Endothelial cell of umbilical vein (primary cell): Measurements from ENCODE around the gene CMIP.

Experiments
- CTCF ChIP-seq, 2 donors: IDR thresholded peaks; 1 replicate in 1 of 2; 2 replicates in 1 of 2; pipeline ENCODE4 v1.5.1; 2011; ENCODE audit warnings: low read length in 2 of 2, mild to moderate bottlenecking in 2 of 2, moderate library complexity in 2 of 2, control low read depth in 1 of 2, inconsistent platforms in 1 of 2, low read depth in 1 of 2; ENCODE audit not compliant: insufficient read depth in 1 of 2; ENCODE audit errors: extremely low read depth in 1 of 2
- EZH2 ChIP-seq: IDR thresholded peaks from 2 replicates; pipeline ENCODE4 v1.6.1; 2012; ENCODE audit warnings: borderline replicate concordance, low read depth, mild to moderate bottlenecking, moderate library complexity, low read length, inconsistent platforms; ENCODE audit not compliant: severe bottlenecking
- POLR2AphosphoS5 ChIP-seq: IDR thresholded peaks from 2 replicates; pipeline ENCODE4 v1.6.1; 2012; ENCODE audit warnings: low read depth, mild to moderate bottlenecking, control low read depth, low read length, moderate library complexity; ENCODE audit not compliant: insufficient read depth

- TF ChIP-seq EZH2 (no peak), POLR2AphosphoS5 (no peak), CTCF (IDR thresholded peaks at IDR 0.05; ENCODE audit: extremely low read depth in 1 of 2, insufficient read depth in 1 of 2, low read depth in 1 of 2, low read length in 2 of 2) (no peak)
Observed at GRCh38 chr16:81591545-81591870, 146.9 kb downstream of the CMIP start.
